ENCODE measurements around the gene ARHGEF5. TPM values are rescaled to one million over a fixed set of nuclear protein-coding genes. Genes with fewer than 3 reads are reported as not detected.

The ARHGEF5 gene
- total and polyA plus RNA-seq, 2 of the 4 experiments (the other 2 are of a cell fraction) = under 0.01 to 0.19 TPM

- Histone ChIP-seq H3K9me1 (ENCODE audit: insufficient read depth, low read length) (no peaks in the 10 kb centered on the region), H2BK20ac (ENCODE audit: low read depth, low read length) (no peak overlapping the region), H3K4me3 (ENCODE audit: insufficient read depth, low read depth, low read length) (no peak overlapping the region), H3K18ac (ENCODE audit: low read depth, low read length) (no peak overlapping the region), H3K27ac (ENCODE audit: insufficient read depth, low read length) (no peak overlapping the region), H3K79me1 (ENCODE audit: low read depth in 1 of 2, low read length in 2 of 2) (no peaks in the 10 kb centered on the region), H4K91ac (ENCODE audit: insufficient read depth, low read depth, low read length) (no peak overlapping the region), H3K27me3 (ENCODE audit: control insufficient read depth, insufficient read depth, low read length) (no peaks in the 10 kb centered on the region), H2BK5ac (ENCODE audit: low read depth, low read length, poor library complexity, severe bottlenecking) (no peak overlapping the region), H3K9ac (ENCODE audit: low read depth, low read length) (no peak overlapping the region), H3K36me3 (ENCODE audit: control insufficient read depth, insufficient read depth, low read length) (no peaks in the 10 kb centered on the region), H3K14ac (replicated peaks; ENCODE audit: low read depth, low read length) (no peak overlapping the region), H3K4me2 (ENCODE audit: low read depth, low read length) (no peak overlapping the region), H4K8ac (ENCODE audit: low read depth in 2 of 2, low read length in 2 of 2) (no peak overlapping the region), H2BK120ac (ENCODE audit: low read depth, low read length) (no peak overlapping the region), H3K9me3 (ENCODE audit: control insufficient read depth, insufficient read depth, low read length) (no peaks in the 10 kb centered on the region), H3K23ac (ENCODE audit: low read depth, low read length) (no peak overlapping the region), H2AK5ac (ENCODE audit: low read depth, low read length) (no peak overlapping the region), H2AFZ (replicated peaks; ENCODE audit: low read length, poor library complexity) (no peak overlapping the region), H3K56ac (ENCODE audit: extremely low read depth, insufficient read depth, low read length) (no peak overlapping the region), H2AK9ac (replicated peaks; ENCODE audit: low read depth, low read length, poor library complexity) (no peak overlapping the region), H4K20me1 (ENCODE audit: insufficient read depth, low read length) (no peaks in the 10 kb centered on the region), H4K5ac (ENCODE audit: low read depth, low read length) (no peak overlapping the region), H2BK15ac (ENCODE audit: low read depth, low read length) (no peak overlapping the region), H3K4me1 (ENCODE audit: control insufficient read depth, insufficient read depth, low read length) (no peaks in the 10 kb centered on the region), H3K4ac (ENCODE audit: low read depth, low read length) (no peak overlapping the region)
- intact Hi-C loops (cut with micrococcal nuclease) = no loop called here
- ATAC-seq (ENCODE audit: low read depth) (no peak), DNase-seq (no peak)
- no CpG with 5 or more reads among the region's 3 CpGs for WGBS, 2 experiments (ENCODE audit: extremely low coverage in 2 of 2, insufficient read length in 1 of 2)
- TF ChIP-seq CEBPB (IDR thresholded peaks at IDR 0.05; ENCODE audit: low read depth, low read length) (peak; percentile 43), RCOR1 (IDR thresholded peaks at IDR 0.05; ENCODE audit: insufficient replicate concordance, low read length) (no peak), ELK1 (IDR thresholded peaks at IDR 0.05; ENCODE audit: borderline replicate concordance, low read depth, low read length) (no peak), BHLHE40 (IDR thresholded peaks at IDR 0.05; ENCODE audit: low read depth, low read length) (no peak), FOS (IDR thresholded peaks at IDR 0.05; ENCODE audit: low read depth, low read length) (no peak), CHD1 (IDR thresholded peaks at IDR 0.05; ENCODE audit: low read depth, low read length) (no peak)
- ChIA-PET CTCF (no interaction called here), POLR2A (ENCODE audit: unreplicated experiment) (no interaction called here)
- dilution Hi-C loops (cut with HindIII; ENCODE audit: low sequenced_read_pairs, unreplicated experiment) = no loop called here
- in situ Hi-C loops (cut with MboI; ENCODE audit: low sequenced_read_pairs) = no loop called here
- no TSS peak for BruUV-seq (replicated peaks)
Measured at GRCh38 chr7:144414815-144415214, 59.6 kb downstream of the ARHGEF5 start.

Data from IMR-90 (cell line).